ENCODE results near the gene NLRP13.

- no peak for TF ChIP-seq POLR2AphosphoS5 (IDR thresholded peaks at IDR 0.05; ENCODE audit: borderline replicate concordance, low read depth, low read length)
- TF ChIP-seq EZH2 (IDR thresholded peaks at IDR 0.05): no peak
- no peak for TF ChIP-seq FOXP2 (optimal IDR thresholded peaks at IDR 0.05; ENCODE audit: control extremely low read depth, extremely low read length, insufficient read depth)
These were observed 54.9 kb downstream of the NLRP13 start for GRCh38 chr19:55877211-55877610.

Measured in SK-N-MC (cell line).